DMS53 treated with DMSO at 0.1 percent for 48 hours (cell line): ENCODE results near the gene ALG9.
A peak's percentile ranks its signal among the peaks of the same experiment; 100 is the strongest.

Experiments used
- DNase-seq: peaks from one replicate; lab custom pipeline; 2025; ENCODE audit not compliant: unreplicated experiment; lab: John Stamatoyannopoulos, UW

ALG9 gene

DNA sequence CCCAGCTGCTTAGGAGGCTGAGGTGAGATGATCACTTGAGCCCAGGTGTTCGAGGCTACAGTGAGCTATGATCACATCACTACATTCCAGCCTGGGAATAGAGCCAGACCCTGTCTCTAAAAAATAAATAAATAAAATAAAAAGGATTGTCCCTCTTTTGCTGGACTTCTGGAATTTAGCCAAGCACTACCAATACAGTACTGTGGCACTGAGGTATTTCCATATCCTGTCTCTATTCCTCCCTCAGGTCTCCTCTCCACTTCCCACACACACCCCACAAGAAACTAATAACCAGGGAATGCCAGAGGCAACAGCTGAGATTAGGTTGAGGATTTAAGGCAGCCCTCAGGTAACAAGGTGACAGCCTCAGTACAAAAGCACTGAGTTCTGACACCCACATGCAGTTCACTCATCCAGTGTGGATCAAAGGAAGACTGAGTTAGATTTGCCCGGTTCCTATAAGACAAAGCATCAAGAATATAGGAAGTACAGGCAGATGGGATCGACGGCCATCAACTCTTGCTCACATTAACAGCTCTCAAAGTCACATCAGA, 100.7 kb downstream of the ALG9 start:
- DNase-seq: no peak

DNA sequence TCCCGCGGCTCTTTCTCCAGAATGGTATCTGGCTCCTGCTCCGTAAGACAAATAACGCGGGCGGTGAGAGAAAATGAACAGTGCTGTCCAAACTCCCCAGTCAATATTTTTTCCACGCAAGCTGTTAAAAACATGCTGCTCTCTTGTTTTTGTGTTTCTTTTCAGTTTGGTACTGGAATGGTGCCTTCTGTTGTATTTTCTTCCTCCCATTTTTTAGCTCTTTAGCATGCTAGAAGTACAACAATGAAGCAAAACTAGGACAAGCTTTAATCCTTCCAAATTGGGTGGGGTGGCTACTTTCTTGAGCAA, 104.6 kb downstream of the ALG9 start:
- peak; percentile 49 for DNase-seq

DNA sequence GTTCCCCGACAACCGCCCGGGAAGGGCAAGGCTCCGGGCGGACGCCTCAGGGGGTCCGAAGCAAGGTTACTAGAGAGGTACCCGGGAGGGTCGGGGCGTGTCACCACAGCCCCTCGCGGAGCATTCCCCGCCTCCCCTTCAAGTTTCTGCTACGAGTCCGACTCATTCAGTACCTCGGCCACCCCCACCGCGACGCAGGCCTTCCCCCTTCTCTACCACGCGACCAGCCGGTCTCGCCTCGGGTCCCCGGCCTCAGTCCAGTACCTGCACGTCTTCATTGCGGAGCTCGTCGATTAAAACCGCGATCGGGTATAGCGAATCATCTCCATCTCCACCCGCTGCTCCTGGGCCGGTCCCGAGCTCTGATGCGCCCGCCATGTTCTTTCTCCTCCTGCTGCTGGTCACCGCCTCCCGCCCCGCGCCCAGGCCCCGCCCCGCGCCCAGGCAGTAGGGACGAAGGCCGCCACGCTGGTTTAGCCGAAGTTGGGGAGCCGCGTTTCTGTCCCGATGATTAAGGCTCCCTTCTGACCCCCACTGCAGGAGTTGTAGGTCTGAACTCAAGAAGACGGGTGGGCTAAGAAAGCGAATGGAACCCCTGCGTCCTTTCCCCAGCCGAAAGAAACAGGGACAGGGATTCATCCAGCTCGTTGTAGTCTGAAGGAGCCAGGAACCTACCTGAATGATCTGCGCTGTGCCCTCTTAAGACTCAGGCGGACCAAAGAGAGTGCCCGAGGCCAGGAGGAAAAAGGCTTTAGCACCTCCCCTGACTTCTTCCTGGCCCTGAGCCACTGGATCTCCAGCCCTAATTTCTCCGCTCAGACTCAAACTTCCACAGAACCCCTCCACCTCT, 105.2 kb downstream of the ALG9 start, which contains the start of gene PPP2R1B:
Gene PPP2R1B (minus strand): TSS at position 406 of the 850 bp plus-strand sequence. CDS start 28 bp downstream, at position 378.
- DNase-seq: peak; percentile 53

DNA sequence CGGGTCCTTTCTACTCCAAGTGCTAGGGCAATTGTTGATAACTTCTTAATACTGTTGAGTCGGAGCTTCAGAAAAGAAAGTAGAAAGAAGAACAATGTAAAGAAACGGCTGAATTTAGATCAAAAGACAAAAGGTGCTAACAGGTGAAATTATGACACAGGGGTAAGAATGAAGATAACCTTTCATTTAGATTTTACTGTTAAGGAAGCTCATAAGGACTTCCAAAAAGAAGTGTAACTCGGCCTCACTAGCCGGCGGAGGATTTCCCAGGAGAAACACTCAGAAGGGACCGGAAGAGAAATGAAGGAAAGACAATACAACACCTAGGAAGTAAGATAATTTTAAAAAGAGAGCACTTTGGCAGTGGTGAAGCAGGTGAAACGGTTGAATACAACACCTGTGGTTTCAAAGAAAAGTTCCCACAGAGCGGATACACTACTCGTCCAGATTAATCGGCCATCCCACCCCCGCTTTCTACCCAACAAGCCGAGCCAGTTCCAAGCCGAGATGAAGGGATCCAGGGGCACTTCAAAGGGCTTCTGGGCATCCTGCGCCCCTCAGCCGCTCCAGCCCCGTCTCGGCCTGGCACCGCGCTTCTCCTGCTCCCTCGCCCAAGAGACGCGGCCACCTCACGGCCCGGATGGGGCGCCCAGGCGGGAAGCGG, 105.9 kb downstream of the ALG9 start:
- no peak for DNase-seq

DNA sequence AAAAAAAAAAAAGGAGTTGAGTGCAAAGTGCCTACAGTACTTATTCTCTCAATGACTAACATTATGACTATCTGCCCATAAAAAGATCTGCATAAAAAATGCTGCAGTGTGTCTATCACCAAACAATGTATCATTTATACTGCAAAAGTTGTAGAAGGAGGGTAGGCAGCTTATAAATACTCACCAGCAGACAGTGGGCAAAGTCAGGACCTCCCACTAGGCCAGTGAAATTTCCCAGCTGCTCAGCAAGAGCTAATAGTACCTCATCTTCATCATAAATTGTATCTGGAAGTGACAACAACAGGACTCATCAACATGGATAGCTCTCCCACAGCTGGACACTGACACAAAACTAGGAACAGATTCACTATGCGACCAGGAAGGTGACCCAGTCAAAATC, 106.8 kb downstream of the ALG9 start:
- DNase-seq: no peak

DNA sequence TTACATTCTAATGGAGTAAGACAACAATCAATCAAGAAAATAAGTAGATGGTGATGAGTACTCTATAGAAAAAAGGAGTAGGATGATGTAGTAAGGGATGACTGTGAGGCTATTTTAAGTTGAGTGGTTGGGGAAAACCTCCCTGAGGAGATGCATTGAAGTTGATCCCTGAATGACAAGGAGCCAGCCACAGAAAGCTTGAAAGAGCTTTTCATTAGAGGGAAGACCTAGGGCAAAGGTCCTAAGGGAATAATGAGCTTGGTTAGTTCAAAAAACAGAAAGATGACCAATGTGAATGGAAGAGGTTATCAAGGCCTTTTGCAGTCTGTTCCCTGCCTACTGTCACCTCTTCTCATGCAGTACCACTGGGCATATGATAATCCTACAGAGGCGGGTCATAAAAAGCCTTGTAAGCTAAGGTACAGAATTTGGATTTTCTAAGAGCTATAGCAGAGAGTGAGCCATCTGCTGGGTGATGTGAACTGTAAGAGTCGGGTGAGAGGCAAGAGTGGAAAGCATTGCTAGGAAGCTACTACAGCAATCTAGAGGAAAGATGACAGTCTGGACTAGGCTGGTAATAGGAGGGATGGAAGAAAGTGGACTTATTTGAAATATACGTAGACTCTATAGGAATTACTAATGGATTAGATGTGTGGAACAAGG, 108.3 kb downstream of the ALG9 start:
- DNase-seq: no peak

DNA sequence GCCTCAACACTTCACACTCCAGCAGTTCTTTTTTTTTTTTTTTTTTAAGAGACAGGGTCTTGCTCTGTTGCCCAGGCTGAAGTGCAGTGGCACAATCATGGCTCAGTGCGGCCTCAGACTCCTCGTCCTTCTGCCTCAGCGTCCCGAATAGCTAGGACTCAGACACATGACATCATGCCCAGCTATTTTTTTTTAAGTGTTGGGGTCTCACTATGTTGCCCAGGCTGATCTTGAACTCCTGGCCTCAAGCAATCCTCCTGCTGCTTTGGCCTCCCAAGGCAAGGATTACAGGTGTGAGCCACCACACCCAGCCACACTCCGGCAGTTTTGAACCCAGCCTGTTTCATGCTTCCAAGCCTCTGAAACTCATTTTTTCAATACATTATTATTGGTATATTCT, 108.9 kb downstream of the ALG9 start:
- DNase-seq: no peak

DNA sequence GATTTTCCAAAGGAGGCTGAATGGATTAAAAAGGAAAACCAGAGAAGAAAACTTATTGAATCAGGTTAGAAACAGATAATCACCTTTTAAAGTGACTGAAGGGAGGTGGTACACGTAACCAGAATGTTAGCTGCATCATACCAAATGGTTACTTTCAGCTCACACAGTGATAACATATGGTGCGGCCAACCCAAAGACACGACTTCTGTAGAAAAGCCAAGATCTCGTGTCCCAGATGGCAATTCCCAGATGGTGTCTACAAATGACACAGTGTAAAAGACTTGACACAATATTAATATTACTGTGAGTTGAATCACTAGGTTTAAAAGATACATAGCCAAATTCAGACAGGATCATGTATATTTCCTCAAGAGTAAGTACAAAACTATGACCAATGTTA, 110.3 kb downstream of the ALG9 start:
- DNase-seq: no peak

DNA sequence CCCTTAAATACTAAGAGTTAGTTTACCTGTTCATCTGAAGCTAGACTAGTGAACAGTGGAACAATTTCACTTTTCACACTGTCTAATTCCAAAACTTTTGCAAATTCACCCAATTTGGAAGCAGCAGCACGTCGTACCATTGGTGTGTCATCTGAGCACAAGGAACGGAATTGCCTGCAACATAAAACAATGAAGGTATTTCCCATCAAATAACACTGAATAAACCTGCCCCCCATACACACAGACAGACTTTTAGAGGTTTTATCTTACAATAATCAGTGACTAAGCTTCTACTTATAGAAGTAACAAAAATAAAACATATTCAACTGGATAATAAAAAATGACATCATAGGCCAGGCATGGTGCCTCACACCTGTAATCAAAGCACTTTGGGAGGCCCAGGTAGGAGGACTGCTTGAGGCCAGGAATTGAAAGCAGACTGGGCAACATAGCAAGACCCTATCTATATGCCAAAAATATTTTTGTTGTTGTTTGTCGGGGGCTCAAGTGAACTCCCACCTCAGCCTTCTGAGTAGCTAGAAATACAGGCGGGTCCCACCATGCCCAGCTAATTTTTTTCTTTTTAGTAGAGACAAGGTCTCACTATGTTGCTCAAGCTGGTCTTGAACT, 111.5 kb downstream of the ALG9 start:
- no peak for DNase-seq

DNA sequence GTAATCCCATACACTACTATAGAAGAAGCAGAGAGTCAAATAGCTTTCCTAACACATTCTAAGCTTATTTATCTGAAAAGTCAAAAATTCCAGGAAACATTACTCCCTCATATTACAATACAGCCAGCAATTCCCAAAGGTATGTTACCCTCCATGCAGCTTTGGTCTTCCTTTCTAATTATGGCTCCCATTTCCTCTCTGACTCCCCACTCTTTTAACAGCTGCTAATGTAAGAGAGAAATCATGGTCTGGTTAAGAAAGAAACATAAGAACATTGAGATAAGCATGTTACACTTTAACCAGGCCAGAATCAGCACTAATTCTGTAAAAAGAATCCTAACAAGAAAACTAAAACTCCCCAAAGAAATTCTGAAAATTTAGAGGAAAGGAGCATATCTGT, 112.0 kb downstream of the ALG9 start:
- DNase-seq: no peak

DNA sequence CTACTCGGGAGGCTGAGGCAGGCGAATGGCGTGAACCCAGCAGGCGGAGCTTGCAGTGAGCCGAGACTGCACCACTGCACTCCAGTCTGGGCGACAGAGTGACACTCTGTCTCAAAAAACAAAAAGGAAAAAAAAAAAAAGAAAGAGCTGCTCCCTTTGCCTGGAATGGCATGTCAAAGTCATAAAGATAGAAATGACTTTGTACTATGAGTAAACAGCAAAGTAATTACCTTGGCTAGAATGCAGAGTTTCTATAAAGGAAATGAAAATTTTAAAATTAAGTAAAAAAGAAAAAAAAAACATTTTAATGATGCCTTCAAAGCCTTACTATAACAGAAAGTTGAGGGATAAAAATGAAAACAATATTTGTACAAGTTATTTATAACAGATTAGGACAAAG, 115.3 kb downstream of the ALG9 start:
- no peak for DNase-seq

DNA sequence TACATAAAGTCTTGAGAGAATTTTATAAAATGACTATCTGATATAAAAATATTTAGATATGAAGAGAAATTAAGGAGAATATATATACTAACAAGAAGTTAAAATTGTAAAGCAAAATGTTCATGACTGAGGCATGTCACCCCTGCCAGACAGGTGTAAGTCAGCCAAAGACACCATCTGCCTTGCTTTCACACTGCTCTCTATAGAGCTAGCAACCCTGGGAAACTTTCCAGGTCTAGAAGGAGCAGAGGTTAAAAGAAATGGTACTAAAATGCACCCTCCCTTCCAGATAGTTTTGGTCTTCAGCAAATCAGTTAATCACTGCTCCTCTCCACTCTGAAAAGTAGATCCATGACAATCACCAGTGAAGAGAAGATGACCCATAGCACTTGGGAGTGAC, 121.7 kb downstream of the ALG9 start:
- no peak for DNase-seq

DNA sequence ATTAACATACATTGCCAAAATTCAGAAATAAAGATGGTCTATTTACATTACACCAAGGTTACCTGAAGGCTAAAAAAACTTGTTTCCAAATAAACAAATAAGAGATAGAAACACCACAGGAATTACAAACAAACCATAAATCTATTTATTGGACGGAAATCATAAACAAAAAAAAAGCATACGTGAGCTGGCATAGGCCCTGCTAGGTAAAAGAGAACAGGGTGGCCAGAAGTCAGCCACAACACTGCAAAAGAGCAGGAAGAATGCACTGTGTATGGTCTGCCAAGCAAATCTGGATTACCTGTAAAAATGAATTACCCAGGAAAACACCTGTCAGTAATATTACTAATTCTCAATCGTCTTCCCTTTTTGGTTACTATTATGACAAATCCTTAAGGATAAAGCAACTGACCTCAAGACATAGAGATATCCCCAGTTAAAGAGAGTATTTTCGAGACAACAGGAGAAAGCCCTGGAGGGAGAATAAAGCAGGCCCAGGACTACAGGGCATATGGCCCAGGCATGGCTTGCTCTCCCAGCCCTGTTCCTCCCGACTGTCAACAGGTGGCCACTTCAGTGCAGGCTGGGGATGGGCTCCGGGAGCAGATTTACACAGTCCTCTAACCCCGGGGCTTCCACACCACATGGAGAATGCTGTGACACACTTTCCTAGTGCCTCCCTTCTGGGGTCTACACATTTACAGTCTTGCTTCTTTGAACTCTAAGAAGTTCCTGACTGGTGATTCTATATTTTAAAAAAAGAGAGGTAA, 123.2 kb downstream of the ALG9 start:
- DNase-seq: no peak

DNA sequence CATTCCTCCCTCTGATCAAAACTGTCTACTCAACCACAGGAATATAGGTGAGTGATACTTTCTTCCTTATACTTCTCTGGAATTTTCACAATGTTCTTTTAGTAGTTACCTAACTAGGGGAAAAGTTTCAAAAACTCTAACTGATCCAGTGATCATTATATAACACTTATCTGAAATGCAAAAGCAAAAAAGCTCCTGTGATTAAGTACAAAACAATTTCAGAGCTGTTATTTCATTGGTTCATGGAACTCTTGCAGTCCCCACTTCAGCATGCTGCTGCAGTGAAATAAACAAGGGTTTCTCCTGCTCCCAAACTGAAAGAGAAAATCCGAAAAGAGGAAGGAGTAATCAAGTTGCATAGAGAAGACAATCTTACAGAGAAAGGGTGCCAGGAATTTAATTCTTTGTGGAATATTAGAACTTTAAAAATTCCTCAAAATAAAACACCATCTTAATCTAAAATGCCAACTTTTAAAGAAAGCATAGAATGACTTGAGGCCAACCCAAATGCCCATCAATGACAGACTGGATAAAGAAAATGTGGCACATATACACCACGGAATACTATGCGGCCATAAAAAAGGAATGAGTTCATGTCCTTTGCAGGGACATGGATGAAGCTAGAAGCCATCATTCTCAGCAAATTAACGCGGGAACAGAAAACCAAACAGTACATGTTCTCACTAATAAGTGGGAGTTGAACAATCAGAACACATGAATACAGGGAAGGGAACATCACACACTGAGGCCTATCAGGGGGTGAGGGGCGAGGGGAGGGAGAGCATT, 125.5 kb downstream of the ALG9 start:
- DNase-seq: no peak

DNA sequence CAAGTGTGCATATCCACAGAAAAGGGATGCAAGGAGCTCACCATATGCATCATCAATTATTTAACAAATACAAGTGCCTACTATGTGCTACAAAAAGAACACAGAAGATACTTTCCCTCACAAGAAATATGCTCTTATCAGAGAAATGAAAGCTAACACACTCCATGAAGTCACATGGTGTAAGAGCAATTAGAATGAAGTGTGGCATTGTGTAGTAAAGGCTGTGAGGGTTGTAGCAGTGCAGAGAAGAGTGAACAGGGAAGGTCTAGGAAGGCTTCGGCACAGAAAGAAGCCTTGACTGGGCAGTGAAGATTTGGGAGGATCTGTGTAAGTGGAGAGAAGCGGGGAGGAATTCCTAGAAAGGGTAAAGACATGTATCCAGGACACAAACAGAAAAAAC, 127.7 kb downstream of the ALG9 start:
- DNase-seq: no peak

DNA sequence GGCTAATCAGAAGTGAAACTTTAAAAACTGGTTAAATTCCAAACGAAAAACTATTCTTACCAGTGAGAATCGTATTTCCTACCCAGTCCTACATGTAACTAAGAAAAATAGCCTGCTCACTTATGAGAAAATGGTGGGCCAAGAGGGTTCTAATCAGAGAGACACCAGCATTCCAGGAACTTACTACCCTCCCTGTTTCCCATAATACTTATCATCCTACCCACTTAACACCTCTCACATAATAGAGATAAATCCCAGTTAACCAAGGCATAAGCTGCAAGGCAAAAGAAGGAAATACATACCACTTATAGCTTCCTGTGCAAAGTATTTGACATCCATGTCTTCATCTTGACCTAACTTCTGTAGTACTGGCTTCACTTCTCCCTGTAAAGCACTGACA, 129.6 kb downstream of the ALG9 start:
- DNase-seq: no peak

DNA sequence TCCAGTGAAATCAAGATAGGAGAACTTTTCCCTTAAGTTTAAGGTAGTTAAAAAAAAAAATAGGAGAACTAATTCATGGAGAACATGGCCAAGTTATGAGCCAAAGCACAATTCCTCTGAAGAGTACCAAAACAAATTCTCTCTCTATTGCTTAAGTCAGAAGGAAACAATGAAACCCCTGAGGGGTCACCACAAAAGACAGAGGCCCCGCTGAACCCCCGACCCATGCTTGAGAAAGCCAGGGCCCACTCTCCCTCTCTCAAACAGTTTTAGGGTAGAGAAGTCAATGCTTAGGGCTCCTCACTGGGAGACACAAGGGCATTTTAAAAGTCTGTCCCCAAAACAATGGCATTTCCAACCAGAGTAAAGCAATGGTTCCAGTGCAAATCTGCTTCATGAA, 132.1 kb downstream of the ALG9 start:
- DNase-seq: no peak

DNA sequence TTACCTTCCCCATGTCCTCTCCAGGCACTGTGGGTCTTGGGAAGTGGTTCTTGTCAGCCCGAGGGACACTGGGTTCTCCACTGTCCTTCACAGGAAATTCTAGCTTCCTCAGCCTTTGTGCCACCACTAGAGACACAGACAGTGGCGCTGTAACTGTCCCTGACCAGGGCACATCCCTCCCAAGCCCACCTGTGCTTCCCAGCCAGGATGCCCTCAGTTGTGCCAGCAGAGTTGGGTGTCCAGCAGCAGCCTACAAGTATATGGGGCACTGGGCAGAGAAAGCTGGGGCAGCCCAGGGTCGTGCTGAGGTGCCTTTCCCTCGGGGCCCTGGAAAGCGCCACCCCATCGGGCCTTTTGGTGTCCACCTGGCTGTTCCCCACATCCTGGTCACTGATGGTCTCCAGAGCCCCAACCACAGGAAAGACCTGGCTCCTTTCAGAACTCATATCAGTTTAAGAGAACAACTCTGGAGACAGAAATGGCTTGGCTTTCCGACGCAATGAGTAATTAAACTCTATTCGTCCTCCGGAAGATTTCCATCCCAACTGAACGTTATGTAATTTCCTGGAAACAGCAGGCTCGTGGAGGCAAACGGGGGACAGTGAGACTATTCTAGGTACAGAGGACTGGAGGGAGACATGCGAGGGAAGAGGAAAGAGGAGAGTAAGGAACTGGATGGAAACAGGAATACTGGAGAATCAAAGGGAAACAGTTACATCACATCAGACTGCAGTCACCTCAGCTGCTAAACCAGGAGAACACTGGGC, 133.8 kb downstream of the ALG9 start:
- DNase-seq: no peak
